HG02981 (cell line): Measurements from ENCODE around the gene LTC4S.
"Not testable (repeated sequence)": the region's sequence is repeated elsewhere in the genome, so short reads cannot be mapped to it uniquely, and the experiment has no call there.

Experiments used
- ATAC-seq: cut with Tn5 transposase; IDR thresholded peaks from one replicate; pipeline ENCODE4 v1.9.1; 2021; ENCODE audit warnings: mild to moderate bottlenecking, moderate library complexity; ENCODE audit not compliant: unreplicated experiment

LTC4S gene

GRCh38 chr5:179793468-179794139, at the start of gene LTC4S:
Gene LTC4S (plus strand): TSS chr5:179793986. CDS start chr5:179794081, 95 bp downstream.
- no peak for ATAC-seq

- not testable (repeated sequence) for ATAC-seq
Measured at GRCh38 chr5:179744106-179744505, 49.7 kb upstream of the LTC4S start.

GRCh38 chr5:179746872-179747271, 46.9 kb upstream of the LTC4S start:
- ATAC-seq: no peak

GRCh38 chr5:179747811-179748210, 46.0 kb upstream of the LTC4S start:
- no peak for ATAC-seq

- no peak for ATAC-seq
Measured at GRCh38 chr5:179749857-179750508, 43.8 kb upstream of the LTC4S start.

GRCh38 chr5:179753971-179754370, 39.8 kb upstream of the LTC4S start:
- no peak for ATAC-seq

GRCh38 chr5:179755022-179755421, 38.8 kb upstream of the LTC4S start:
- ATAC-seq: no peak

GRCh38 chr5:179758955-179759354, 34.8 kb upstream of the LTC4S start:
- no peak for ATAC-seq

- ATAC-seq: no peak
Measured at GRCh38 chr5:179759581-179760551, 33.9 kb upstream of the LTC4S start.

GRCh38 chr5:179762079-179762780, 31.6 kb upstream of the LTC4S start:
- no peak for ATAC-seq

GRCh38 chr5:179762781-179763176, 31.0 kb upstream of the LTC4S start:
- ATAC-seq: no peak

- peak; percentile 70 for ATAC-seq
Measured at GRCh38 chr5:179763215-179763945, 30.4 kb upstream of the LTC4S start.

- no peak for ATAC-seq
Measured at GRCh38 chr5:179764056-179764455, 29.7 kb upstream of the LTC4S start.

- ATAC-seq: no peak
Measured at GRCh38 chr5:179765400-179765799, 28.4 kb upstream of the LTC4S start.

- ATAC-seq: no peak
Measured at GRCh38 chr5:179766021-179766725, 27.6 kb upstream of the LTC4S start.

GRCh38 chr5:179766726-179767455, 26.9 kb upstream of the LTC4S start:
- ATAC-seq: no peak

- no peak for ATAC-seq
Measured at GRCh38 chr5:179767496-179768100, 26.2 kb upstream of the LTC4S start.

- ATAC-seq: no peak
Measured at GRCh38 chr5:179768326-179769085, 25.3 kb upstream of the LTC4S start.
